ENCODE measurements around the gene OGA.

The OGA gene

GRCh38 chr10:101775273-101776160, 42.7 kb downstream of the OGA start, which contains the start of gene FGF8:
Gene FGF8, minus strand, starts transcription at chr10:101776114. Its CDS starts 214 bp downstream, at chr10:101775900.
- DNase-seq (no peak), ATAC-seq (no peak)

- ATAC-seq, result no peak
- peak; percentile 22 for DNase-seq
These were observed 43.5 kb downstream of the OGA start for GRCh38 chr10:101774589-101775272.

- DNase-seq (no peak), ATAC-seq (no peak)
These were observed 44.2 kb downstream of the OGA start for GRCh38 chr10:101773923-101774588.

- DNase-seq (no peak), ATAC-seq (no peak)
These were observed 45.1 kb downstream of the OGA start for GRCh38 chr10:101772895-101773761.

GRCh38 chr10:101772017-101772894, 46.0 kb downstream of the OGA start:
- no peak for DNase-seq
- no peak for ATAC-seq

GRCh38 chr10:101771380-101771779, 46.9 kb downstream of the OGA start:
- ATAC-seq (no peak), DNase-seq (no peak)

GRCh38 chr10:101770331-101771215, 47.7 kb downstream of the OGA start:
- no peak for ATAC-seq
- no peak for DNase-seq

GRCh38 chr10:101769541-101770180, 48.6 kb downstream of the OGA start:
- DNase-seq, result no peak
- no peak for ATAC-seq

- no peak for ATAC-seq
- no peak for DNase-seq
These were observed 49.5 kb downstream of the OGA start for GRCh38 chr10:101768791-101769170.

- ATAC-seq (no peak), DNase-seq (no peak)
These were observed 50.1 kb downstream of the OGA start for GRCh38 chr10:101767966-101768790.

- DNase-seq (no peak), ATAC-seq (no peak)
These were observed 50.7 kb downstream of the OGA start for GRCh38 chr10:101767600-101767945.

GRCh38 chr10:101766753-101767599, 51.3 kb downstream of the OGA start:
- no peak for DNase-seq
- ATAC-seq, result no peak

- ATAC-seq, result no peak
- DNase-seq, result no peak
These were observed 51.9 kb downstream of the OGA start for GRCh38 chr10:101766306-101766705.

GRCh38 chr10:101763141-101763846, 55.0 kb downstream of the OGA start:
- ATAC-seq, result no peak
- DNase-seq, result no peak

- ATAC-seq (no peak), DNase-seq (no peak)
These were observed 55.5 kb downstream of the OGA start for GRCh38 chr10:101762736-101763135.

- DNase-seq (no peak), ATAC-seq (no peak)
These were observed 57.0 kb downstream of the OGA start for GRCh38 chr10:101761226-101761625.

GRCh38 chr10:101760510-101760909, 57.7 kb downstream of the OGA start:
- ATAC-seq (no peak), DNase-seq (no peak)

All from stimulated activated naive CD8-positive, alpha-beta T cell treated with anti-CD3 and anti-CD28 coated beads, Interleukin-15, Interleukin-2, amounts not matched to agents 100 U/mL and 50 U/mL, for 24 hours (primary cell).